Neuron (in vitro differentiated cells): Measurements from ENCODE around the gene CDH4.
"Not testable (repeated sequence)": the region's sequence is repeated elsewhere in the genome, so short reads cannot be mapped to it uniquely, and the experiment has no call there.

Source experiments
- H2AFZ ChIP-seq: one replicate; pipeline ENCODE4 v1.6.1; 2013; ENCODE audit warnings: low read depth, mild to moderate bottlenecking, inconsistent platforms, low read length, moderate library complexity
- H3K27me3 ChIP-seq: one replicate; pipeline ENCODE4 v1.6.1; 2013; ENCODE audit warnings: low read length; ENCODE audit not compliant: insufficient read depth
- H3K36me3 ChIP-seq: one replicate; pipeline ENCODE4 v1.6.1; 2013; ENCODE audit warnings: low read length; ENCODE audit not compliant: insufficient read depth
- H3K4me1 ChIP-seq: one replicate; pipeline ENCODE4 v1.6.1; 2013; ENCODE audit warnings: low read length; ENCODE audit not compliant: insufficient read depth
- H3K4me3 ChIP-seq: 2 replicates; pipeline ENCODE4 v1.5.1; 2013; ENCODE audit warnings: mild to moderate bottlenecking, low read length, moderate library complexity
- H3K9me3 ChIP-seq: one replicate; pipeline ENCODE4 v1.6.1; 2013; ENCODE audit warnings: low read length

CDH4 gene

GRCh38 chr20:61449916-61450315, 197.9 kb downstream of the CDH4 start:
- H3K27me3 ChIP-seq = no peaks in the 10 kb centered on the region
- no peaks in the 10 kb centered on the region for H3K36me3 ChIP-seq
- H2AFZ ChIP-seq = no peak overlapping the region
- H3K4me1 ChIP-seq = peaks cover 12% of the 10 kb centered on the region
- H3K9me3 ChIP-seq = no peaks in the 10 kb centered on the region
- H3K4me3 ChIP-seq = no peak overlapping the region

- no peak overlapping the region for H2AFZ ChIP-seq
- H3K27me3 ChIP-seq = no peaks in the 10 kb centered on the region
- no peak overlapping the region for H3K4me3 ChIP-seq
- no peaks in the 10 kb centered on the region for H3K9me3 ChIP-seq
- no peaks in the 10 kb centered on the region for H3K36me3 ChIP-seq
- H3K4me1 ChIP-seq = peaks cover 12% of the 10 kb centered on the region
These were observed 198.5 kb downstream of the CDH4 start for GRCh38 chr20:61450549-61450948.

DNA sequence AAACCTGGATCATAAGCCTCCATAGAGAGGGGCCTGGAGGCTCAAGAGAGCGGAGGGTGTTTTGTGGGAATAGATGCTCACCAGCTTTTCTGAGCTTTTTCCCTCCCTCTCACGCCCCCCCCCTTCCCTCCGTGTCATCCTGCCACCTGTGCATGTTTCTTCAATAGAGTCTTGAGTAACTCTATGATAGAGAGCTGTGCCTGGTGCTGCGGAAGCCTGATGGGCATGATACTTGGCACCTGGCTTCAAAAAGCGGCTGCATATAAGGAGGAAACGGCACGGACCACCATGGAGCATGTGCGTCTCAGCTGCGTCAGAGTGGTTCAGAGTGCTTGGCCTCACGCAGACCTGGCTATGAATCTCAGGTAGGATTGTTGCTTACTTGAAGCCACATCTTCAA, 198.9 kb downstream of the CDH4 start:
- peaks cover 12% of the 10 kb centered on the region for H3K4me1 ChIP-seq
- no peak overlapping the region for H3K4me3 ChIP-seq
- H3K9me3 ChIP-seq = no peaks in the 10 kb centered on the region
- no peak overlapping the region for H2AFZ ChIP-seq
- no peaks in the 10 kb centered on the region for H3K36me3 ChIP-seq
- no peaks in the 10 kb centered on the region for H3K27me3 ChIP-seq

DNA sequence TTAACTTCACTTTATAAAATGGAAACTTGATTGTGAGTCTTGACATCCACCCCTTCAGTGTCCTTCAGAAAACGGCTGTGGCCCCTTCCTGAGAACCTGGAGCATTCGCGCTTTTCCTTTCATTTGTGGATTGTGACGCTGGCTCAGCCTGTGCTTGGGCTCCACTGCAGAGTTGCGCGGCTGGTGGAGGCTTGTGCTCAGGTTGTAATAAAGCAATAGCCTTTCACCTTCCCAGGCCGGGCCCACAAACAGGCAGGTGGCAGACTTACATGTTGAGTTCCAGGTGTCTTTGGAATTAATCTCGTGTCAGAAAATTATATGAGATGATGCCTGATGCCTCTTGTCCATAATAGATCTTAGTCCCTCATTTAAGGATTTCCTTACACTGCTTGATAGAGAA, 199.9 kb downstream of the CDH4 start:
- H3K36me3 ChIP-seq = no peaks in the 10 kb centered on the region
- H2AFZ ChIP-seq = no peak overlapping the region
- no peak overlapping the region for H3K4me3 ChIP-seq
- H3K27me3 ChIP-seq = no peaks in the 10 kb centered on the region
- H3K4me1 ChIP-seq = peaks cover 12% of the 10 kb centered on the region
- no peaks in the 10 kb centered on the region for H3K9me3 ChIP-seq

DNA sequence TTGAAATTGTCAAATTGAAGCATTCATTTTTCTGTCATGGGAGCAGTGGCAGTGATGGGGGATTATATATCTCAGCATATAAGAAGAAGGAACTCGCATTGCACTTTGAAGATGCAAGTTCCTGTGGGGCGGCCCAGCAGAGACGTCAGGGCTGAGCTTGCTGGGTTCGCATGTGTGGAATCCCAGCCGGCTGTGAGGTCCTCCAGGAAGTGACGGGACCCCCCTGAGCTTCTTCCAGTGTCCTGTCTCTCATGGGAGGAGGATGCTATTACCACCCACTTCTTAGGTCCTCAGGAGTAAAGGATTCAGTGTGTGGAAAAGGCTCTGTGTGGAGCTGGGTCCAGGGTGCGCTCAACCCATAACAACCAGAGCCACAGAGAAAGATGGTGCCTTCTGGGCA, 201.2 kb downstream of the CDH4 start:
- H3K4me1 ChIP-seq = peaks cover 12% of the 10 kb centered on the region
- H3K36me3 ChIP-seq = no peaks in the 10 kb centered on the region
- H3K4me3 ChIP-seq = no peak overlapping the region
- peaks cover 3% of the 10 kb centered on the region for H3K9me3 ChIP-seq
- H3K27me3 ChIP-seq = no peaks in the 10 kb centered on the region
- H2AFZ ChIP-seq = no peak overlapping the region

- H2AFZ ChIP-seq, H3K27me3 ChIP-seq, H3K9me3 ChIP-seq, H3K36me3 ChIP-seq, H3K4me3 ChIP-seq: not testable (repeated sequence)
- peaks cover 12% of the 10 kb centered on the region for H3K4me1 ChIP-seq
These were observed 201.6 kb downstream of the CDH4 start for GRCh38 chr20:61453623-61454022.

DNA sequence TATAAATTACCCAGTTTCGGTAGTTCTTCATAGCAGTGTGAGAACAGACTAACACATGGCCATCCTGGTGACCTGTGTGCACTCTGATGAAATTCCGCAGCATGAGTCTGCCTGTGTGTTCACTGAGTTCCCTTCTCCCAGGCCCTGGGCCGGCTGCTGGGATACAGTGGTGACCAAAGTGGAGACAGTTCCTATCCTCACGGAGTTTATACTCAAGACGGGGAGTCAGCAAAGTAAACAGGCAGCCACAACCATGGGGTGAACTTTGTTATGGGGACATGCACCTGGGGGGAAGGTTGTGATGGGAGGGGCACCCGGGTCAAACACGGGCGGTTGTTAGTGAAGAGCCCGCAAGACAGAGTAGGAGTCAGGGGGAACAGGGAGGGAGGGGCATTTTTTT, 202.0 kb downstream of the CDH4 start:
- Histone ChIP-seq H3K27me3 (no peaks in the 10 kb centered on the region), H3K4me3 (no peak overlapping the region), H3K4me1 (peaks cover 10% of the 10 kb centered on the region), H3K9me3 (peaks cover 7% of the 10 kb centered on the region), H2AFZ (no peak overlapping the region), H3K36me3 (no peaks in the 10 kb centered on the region)

DNA sequence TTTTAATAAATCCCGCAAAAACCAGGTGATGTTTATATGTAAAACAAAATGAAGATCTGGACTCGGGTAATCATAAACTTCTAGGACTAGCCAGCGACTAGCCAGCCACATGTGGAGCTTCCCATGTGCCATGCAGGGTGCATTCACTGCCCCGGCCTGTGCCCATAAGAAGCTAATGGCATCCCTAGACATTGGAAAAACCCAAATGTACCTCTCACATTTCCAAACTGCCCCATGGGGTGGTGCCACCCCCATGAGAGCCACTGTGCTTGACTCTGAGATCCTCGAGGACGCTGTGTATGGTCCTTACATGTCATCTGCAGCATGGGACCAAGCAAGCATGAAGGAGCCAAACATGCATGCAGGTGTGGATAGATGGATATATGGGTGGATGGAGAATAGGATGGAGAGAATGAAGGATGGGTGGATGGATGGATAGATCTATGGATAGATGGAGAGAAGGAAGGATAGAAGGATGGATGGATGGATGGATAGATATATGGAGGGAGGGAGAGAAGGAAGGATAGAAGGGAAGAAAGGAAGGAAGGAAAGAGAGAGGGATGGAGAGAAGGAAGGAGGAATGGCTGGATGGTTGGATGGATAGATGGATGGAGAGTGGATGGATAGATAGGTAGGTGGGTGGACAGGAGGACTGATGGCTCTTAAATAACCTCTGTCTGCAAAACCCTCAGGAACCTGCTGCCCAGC, 203.6 kb downstream of the CDH4 start:
- no peak overlapping the region for H3K4me3 ChIP-seq
- peaks cover 4% of the 10 kb centered on the region for H3K4me1 ChIP-seq
- H3K36me3 ChIP-seq = no peaks in the 10 kb centered on the region
- no peak overlapping the region for H2AFZ ChIP-seq
- H3K27me3 ChIP-seq = no peaks in the 10 kb centered on the region
- peaks cover 7% of the 10 kb centered on the region for H3K9me3 ChIP-seq

- no peak overlapping the region for H3K4me3 ChIP-seq
- no peaks in the 10 kb centered on the region for H3K36me3 ChIP-seq
- H3K27me3 ChIP-seq = no peaks in the 10 kb centered on the region
- H2AFZ ChIP-seq = no peak overlapping the region
- H3K4me1 ChIP-seq = peaks cover 18% of the 10 kb centered on the region
- peaks cover 7% of the 10 kb centered on the region for H3K9me3 ChIP-seq
These were observed 205.7 kb downstream of the CDH4 start for GRCh38 chr20:61457725-61458124.

DNA sequence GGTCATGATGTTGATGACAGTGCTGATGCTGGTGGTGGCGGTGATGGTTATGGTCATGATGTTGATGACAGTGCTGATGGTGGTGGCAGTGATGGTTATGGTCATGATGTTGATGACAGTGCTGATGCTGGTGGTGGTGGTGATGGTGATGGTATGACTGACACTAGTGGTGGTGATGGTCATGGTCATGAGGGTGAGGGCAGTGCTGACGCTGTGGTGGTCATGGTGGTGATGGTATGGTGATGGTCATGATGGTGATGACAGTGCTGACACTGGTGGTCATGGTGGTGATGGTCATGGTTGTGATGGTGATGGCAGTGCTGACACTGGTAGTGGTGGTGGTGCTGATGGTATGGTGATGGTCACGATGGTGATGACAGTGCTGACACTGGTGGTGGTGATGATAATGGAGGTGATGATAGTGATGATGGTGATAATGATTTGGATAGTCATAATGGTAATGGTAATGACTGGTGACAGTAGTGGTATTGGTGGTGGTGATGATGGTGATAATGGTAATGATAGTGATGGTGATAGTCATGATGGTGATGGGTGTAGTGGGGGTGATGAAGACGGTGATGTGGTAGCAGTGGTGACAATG, 206.2 kb downstream of the CDH4 start:
- Histone ChIP-seq H3K36me3 (no peaks in the 10 kb centered on the region), H3K4me1 (peaks cover 18% of the 10 kb centered on the region), H3K4me3 (no peak overlapping the region), H3K27me3 (no peaks in the 10 kb centered on the region), H2AFZ (no peak overlapping the region), H3K9me3 (peaks cover 7% of the 10 kb centered on the region)

DNA sequence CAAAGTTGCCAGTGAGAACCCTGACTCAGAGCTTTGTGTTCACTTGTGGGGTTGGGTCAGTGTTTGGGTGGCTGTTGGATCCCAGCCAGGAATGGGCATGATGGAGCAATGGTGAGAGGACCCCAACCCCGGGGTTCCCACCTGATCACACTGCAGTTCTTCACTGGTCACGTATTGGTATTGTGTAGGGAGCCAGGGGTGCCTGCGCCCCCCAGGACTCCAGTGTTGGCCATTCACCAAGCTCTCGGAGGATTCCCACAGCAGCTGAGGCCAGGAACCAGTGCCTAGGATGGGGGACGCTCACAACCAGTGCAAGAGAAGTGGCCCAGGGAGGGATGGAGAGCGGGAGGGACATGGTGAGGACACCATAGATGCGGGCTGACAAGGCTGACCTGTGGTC, 207.2 kb downstream of the CDH4 start:
- Histone ChIP-seq H3K36me3 (no peaks in the 10 kb centered on the region), H2AFZ (no peak overlapping the region), H3K9me3 (peaks cover 10% of the 10 kb centered on the region), H3K27me3 (no peaks in the 10 kb centered on the region), H3K4me3 (no peak overlapping the region), H3K4me1 (peaks cover 18% of the 10 kb centered on the region)

DNA sequence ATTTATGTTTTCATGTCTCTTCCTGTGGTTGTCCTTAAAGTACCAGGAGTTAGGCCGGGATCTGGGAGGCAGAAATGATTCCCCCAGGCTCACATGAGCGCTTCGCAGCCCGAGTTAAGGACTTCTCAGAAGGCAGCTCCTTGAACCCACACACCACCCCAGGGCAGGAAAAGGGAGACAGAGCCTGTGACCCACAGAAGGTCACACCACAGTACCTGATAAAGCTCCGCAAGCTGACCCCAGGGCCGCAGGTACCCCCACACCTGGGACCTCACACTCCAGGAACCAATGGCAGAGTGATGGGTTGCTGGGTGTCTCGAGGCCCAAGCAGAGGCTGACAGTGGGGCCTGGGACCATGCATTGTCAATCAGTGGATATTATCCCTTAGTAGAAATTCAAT, 207.6 kb downstream of the CDH4 start:
- H2AFZ ChIP-seq = no peak overlapping the region
- H3K27me3 ChIP-seq = no peaks in the 10 kb centered on the region
- H3K36me3 ChIP-seq = no peaks in the 10 kb centered on the region
- H3K9me3 ChIP-seq = peaks cover 10% of the 10 kb centered on the region
- no peak overlapping the region for H3K4me3 ChIP-seq
- H3K4me1 ChIP-seq = peaks cover 18% of the 10 kb centered on the region

DNA sequence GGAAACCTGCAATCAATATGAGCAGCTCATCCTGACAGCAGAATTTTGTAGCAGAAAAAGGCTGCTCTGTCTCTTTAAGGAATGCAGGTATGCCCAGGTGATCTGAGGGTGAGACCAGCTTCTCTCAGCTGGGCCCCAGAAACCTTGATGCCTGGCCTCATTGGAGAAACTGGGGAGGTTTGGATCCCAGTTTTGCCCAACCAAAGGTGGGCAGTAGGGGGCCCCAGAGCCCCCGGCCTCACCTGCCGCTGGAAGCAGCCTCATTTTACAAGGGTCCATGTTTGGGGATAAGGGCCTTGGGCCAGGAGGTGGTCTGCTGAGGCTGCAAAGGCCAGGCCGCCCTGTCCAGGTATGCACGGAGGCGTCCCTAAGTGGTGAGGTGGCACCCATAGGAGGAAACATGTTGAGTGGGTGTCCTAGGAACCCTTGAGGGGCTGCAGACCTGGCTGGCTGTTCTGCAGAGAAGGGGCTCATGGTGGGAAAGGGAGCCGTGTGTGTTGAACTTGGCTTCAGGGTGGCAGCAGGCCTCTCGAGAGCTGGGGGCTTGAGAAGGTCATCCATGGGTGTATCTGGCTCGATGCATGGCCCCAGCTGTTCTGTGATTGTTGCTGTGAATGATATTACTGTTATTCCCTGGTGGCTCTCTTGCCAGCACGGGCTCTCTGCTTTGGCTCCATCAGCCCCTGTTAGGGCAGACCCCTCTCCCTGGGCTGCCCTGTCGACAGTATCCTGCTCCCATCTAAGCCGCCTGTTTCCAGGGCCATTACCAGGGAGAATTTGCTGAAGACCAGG, 208.4 kb downstream of the CDH4 start:
- Histone ChIP-seq H3K27me3 (no peaks in the 10 kb centered on the region), H3K36me3 (no peaks in the 10 kb centered on the region), H3K4me1 (peaks cover 18% of the 10 kb centered on the region), H3K4me3 (no peak overlapping the region), H3K9me3 (peaks cover 10% of the 10 kb centered on the region), H2AFZ (no peak overlapping the region)
